Measurements from ENCODE around the gene SLC27A1.

SLC27A1 gene

DNA sequence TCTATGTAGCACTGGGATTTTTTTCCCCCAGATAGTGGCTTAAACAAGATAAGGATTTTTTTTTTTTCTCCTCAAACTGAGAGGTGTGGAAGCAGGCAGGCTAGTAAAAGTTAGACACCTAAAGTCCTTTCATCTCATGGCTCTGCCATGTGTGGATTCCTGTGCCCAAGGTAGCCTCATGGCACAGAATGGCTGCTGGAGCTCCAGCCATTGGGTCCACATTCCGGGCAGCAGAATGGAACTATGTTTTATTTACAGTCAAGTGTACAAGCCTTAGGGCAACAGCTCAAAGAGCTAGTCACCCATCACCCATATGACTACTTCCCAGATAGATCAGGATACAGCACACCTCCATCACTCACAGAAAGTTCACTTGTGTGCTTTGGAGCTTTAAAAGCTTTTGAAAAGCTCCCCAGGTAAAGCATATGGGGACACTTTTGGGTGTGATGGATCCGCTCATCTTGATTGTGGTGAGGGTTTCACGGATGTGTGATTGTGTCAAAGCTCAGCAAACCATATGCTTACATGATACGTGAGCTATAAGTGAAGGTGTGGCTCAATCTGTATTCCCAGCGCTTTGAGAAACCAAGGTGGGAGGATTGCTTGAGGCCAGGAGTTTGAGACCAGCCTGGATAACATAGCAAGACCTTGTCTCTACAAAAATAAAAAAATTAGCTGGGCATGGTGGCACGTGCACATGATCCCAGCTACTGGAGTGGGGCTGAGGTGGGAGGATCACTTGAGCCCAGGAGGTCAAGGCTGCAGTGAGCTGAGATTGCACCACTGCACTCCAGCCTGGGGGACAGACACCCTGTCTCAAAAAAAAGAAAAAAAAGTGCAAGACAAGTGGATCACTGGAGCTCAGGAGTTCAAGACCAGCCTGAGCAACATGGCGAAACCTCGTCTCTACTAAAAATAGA lies 59.2 kb downstream of the SLC27A1 start:
- no peak for DNase-seq (ENCODE audit: low spot score)
- TF ChIP-seq, protein P1, sequence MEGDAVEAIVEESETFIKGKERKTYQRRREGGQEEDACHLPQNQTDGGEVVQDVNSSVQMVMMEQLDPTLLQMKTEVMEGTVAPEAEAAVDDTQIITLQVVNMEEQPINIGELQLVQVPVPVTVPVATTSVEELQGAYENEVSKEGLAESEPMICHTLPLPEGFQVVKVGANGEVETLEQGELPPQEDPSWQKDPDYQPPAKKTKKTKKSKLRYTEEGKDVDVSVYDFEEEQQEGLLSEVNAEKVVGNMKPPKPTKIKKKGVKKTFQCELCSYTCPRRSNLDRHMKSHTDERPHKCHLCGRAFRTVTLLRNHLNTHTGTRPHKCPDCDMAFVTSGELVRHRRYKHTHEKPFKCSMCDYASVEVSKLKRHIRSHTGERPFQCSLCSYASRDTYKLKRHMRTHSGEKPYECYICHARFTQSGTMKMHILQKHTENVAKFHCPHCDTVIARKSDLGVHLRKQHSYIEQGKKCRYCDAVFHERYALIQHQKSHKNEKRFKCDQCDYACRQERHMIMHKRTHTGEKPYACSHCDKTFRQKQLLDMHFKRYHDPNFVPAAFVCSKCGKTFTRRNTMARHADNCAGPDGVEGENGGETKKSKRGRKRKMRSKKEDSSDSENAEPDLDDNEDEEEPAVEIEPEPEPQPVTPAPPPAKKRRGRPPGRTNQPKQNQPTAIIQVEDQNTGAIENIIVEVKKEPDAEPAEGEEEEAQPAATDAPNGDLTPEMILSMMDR (IDR thresholded peaks at IDR 0.05; ENCODE audit: borderline replicate concordance, control extremely low read depth, extremely low read depth, insufficient read depth, missing control alignments), result no peak
- in situ Hi-C loops (cut with MboI; ENCODE audit: low sequenced_read_pairs, unreplicated experiment), result no loop called here

- in situ Hi-C loops (cut with MboI; ENCODE audit: low sequenced_read_pairs, unreplicated experiment), result no loop called here
- TF ChIP-seq, protein P1 (IDR thresholded peaks at IDR 0.05; ENCODE audit: borderline replicate concordance, control extremely low read depth, extremely low read depth, insufficient read depth, missing control alignments), result no peak
- DNase-seq (ENCODE audit: low spot score), result no peak
Observed at GRCh38 chr19:17530586-17530985, 60.3 kb downstream of the SLC27A1 start.

GRCh38 chr19:17532116-17532515 lies 61.8 kb downstream of the SLC27A1 start:
- DNase-seq (ENCODE audit: low spot score), result no peak
- in situ Hi-C loops (cut with MboI; ENCODE audit: low sequenced_read_pairs, unreplicated experiment), result no loop called here
- TF ChIP-seq, protein P1 (IDR thresholded peaks at IDR 0.05; ENCODE audit: borderline replicate concordance, control extremely low read depth, extremely low read depth, insufficient read depth, missing control alignments), result no peak

- TF ChIP-seq, protein P1 (IDR thresholded peaks at IDR 0.05; ENCODE audit: borderline replicate concordance, control extremely low read depth, extremely low read depth, insufficient read depth, missing control alignments), result no peak
- in situ Hi-C loops (cut with MboI; ENCODE audit: low sequenced_read_pairs, unreplicated experiment), result no loop called here
- no peak for DNase-seq (ENCODE audit: low spot score)
Observed at GRCh38 chr19:17532557-17532956, 62.2 kb downstream of the SLC27A1 start.

- TF ChIP-seq, protein P1 (IDR thresholded peaks at IDR 0.05; ENCODE audit: borderline replicate concordance, control extremely low read depth, extremely low read depth, insufficient read depth, missing control alignments), result no peak
- in situ Hi-C loops (cut with MboI; ENCODE audit: low sequenced_read_pairs, unreplicated experiment), result no loop called here
- DNase-seq (ENCODE audit: low spot score), result no peak
Observed at GRCh38 chr19:17534767-17535166, 64.4 kb downstream of the SLC27A1 start.

DNA sequence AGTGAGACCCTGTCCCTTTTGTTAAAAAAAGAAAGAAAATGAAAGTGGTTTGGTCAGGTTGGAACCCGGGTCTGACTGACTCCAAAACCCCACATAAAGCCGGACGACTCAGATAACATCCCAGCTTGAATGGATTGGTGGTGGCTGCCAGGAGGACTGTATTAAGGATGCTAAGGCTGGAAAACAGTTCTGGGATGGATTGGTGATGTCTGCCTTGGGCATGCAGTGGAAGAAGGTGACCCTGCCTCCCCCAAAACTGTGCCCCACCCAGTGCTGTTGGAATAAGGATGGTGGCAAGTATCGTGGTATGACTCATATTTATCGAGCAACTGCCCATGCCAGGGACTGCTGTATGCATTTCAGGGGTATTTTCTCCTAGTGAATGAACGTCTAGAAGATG lies 66.6 kb downstream of the SLC27A1 start:
- no peak for DNase-seq (ENCODE audit: low spot score)
- TF ChIP-seq, protein P1 (IDR thresholded peaks at IDR 0.05; ENCODE audit: borderline replicate concordance, control extremely low read depth, extremely low read depth, insufficient read depth, missing control alignments), result no peak
- in situ Hi-C loops (cut with MboI; ENCODE audit: low sequenced_read_pairs, unreplicated experiment), result no loop called here
